Brain pericyte (primary cell): ENCODE results near the gene DUSP16.
"Not testable (repeated sequence)": the region's sequence is repeated elsewhere in the genome, so short reads cannot be mapped to it uniquely, and the experiment has no call there.

Experiments
- DNase-seq: peaks from one replicate; pipeline ENCODE4 v3.0.0-alpha.2; 2012; ENCODE audit warnings: low read depth, low spot score

The DUSP16 gene

DNA sequence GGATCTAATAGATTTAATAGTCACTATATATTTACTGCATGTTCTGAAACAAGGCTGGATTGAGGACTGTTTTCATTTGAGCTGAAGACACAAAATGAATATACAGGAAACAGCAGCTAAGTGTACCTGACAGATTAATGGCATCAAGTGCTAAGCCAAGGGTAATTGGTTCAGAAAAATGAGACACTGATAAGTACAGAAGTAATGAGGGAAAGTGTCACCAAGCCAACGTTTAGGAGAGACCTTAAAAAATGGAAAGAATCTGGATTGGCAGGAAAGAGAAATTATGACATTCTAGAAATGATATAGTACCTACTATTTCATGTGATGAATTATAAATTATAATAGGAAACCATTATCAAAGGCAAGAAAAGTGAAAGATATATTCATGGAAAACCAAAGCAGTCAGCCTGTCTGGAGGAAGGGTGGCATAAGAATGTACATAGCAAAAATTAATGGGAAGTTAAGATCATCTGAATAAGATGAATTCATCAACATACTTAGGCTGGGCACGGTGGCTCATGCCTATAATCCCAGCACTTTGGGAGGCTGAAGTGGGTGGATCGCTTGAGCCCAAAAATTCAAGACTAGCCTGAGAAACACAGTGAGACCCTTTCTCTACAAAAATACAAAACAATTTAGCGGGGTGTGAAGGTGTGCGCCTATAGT is 21.0 kb upstream of the DUSP16 start:
- DNase-seq = no peak

DNA sequence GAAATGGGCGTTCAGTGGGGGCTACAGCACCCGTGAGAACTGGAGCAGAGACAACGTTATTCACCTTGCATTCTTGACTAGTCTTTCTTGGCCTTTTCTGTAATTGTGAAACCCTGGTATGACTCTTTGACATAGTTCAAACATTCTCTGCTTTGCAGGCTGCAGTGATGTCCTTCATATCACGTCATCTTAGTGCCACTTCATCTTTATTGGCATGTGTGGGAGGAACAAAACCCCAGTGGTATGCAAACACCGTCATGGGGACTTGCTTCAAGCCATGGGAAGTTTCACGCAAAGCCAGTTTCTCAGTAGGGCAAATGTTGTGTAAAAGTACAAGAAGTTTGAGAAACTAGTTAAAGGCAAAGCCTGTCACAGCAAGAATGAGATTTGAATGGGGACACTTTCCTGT is 20.2 kb upstream of the DUSP16 start:
- no peak for DNase-seq

- no peak for DNase-seq
Observed at GRCh38 chr12:12582193-12582881, 19.7 kb upstream of the DUSP16 start.

DNA sequence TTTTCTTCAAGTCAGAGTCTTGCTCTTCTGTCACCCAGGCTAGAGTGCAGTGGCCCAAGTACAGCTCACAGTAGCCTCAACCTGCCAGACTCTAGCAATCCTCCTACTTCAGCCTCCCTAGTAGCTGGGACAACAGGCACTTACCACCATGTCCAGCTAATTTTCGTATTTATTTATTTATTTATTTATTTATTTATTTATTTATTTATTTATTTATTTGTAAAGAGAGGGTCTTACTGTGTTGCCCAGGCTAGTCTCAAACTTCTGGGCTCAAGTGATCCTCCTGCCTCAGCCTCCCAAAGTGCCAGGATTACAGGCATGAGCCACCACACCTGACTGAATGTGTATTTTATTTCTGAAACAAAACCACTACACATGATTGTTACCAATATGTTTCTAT is 18.1 kb upstream of the DUSP16 start:
- not testable (repeated sequence) for DNase-seq

GRCh38 chr12:12577786-12578185 is 15.1 kb upstream of the DUSP16 start:
- no peak for DNase-seq

- no peak for DNase-seq
Observed at GRCh38 chr12:12572659-12573058, 10.0 kb upstream of the DUSP16 start.

DNA sequence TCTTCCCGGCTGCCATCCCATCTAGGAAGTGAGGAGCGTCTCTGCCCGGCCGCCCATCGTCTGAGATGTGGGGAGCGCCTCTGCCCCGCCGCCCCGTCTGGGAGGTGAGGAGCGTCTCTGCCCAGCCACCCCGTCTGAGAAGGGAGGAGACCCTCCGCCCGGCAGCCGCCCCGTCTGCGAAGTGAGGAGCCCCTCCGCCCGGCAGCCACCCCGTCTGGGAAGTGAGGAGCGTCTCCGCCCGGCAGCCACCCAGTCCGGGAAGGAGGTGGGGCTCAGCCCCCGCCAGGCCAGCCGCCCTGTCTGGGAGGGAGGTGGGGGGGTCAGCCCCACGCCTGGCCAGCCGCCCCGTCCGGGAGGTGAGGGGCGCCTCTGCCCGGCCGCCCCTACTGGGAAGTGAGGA is 3.3 kb upstream of the DUSP16 start:
- not testable (repeated sequence) for DNase-seq

DNA sequence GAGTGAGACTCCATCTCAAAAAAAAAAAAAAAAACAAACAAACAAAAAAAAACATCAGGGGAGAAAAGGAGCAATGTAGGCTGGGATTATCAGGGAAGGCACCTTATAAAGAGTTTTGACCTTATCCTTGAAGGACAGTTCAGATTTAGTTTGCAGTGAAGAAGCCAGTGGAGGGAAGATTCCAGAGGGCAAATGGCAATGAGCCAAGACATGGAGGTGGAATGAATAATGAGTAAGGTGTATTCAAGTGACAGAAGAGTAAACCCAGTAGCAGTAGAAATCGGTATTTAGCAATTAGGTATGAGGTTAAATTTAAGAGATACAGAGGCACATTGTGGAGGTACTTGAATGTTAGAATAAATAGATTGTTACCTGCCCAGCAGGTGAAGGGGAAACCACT is 2.2 kb upstream of the DUSP16 start:
- DNase-seq = no peak

DNA sequence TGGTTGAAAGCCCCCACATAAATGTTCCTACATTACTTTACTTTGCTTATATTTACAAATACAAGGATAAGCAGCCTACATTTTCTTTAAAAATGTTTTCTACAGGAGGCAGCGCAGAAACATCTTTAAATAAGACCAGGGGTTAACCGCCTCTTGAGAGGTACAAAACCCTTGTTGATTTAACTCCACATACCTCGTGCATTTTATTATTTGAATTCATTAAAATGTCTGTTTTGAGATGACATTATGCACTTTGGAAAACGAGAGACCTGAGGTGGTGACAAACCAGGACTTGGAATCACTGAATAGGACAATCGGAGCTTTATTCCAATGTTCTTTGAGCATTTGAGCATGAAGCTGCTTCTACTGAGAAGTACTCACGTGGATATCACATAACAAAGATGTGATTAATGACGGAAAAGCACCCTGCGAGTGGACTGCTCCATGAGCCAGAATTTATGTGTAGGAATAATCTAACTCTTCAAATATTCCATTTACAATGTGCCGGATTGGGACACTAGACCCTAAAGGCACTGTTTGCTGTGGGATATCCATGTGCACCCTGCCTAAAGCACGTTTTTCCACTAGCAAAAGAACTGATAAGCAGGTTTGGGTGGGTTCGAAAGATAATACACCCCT is 746 bp upstream of the DUSP16 start:
- DNase-seq = no peak

DNA sequence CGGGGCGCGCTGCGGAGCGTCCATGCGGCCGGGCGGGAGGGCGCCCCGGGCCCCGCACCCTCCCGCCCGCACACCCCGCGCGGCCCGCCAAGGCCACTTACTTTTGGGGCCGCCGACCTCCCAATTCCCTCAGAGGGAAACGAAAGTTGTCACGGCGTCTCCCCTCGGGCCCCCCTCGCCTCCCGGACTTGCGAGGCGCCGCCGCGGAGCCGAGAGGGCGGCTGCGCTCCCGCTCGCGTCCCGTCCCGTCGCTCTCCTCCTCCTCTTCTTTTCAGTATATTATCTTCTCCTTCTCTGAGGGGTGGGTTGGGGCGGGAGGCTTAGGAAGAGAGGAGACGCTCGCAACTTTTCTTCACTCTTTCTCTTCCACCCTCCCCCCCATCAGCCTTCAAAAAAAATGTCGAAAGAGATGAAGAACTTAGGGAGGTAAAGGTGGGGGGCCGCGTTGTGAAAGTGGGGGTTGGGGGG is 613 bp downstream of the DUSP16 start:
- no peak for DNase-seq

GRCh38 chr12:12561371-12562015 is 1.2 kb downstream of the DUSP16 start:
- DNase-seq = no peak

- no peak for DNase-seq
Observed at GRCh38 chr12:12560587-12561370, 1.9 kb downstream of the DUSP16 start.

DNA sequence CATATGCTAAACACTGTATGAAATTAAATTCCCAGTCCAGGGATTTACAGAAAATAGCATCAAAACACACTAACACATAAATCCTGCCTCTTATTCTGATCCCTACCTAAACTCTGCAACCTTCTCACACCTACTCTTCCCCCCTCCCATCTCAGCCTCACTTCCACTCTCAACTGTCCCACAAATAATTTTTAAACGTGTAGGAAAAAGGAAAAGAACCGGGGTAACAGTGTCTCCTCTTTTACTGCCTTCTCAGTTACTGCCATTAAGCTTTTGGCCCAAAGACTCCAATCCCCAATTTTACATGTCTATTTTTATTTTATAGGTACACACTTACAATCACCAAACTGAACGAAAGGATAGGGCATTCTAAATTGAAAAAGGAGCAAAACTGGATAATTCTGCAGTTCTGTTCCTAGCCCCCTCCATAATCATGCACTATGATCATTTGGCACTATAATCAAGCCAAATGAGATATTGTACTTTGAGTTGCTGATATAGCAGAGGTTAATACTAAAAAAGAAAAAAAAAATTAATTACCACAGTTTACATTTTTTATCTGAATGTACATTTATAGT is 2.9 kb downstream of the DUSP16 start:
- DNase-seq = no peak

- no peak for DNase-seq
Observed at GRCh38 chr12:12558291-12558690, 4.4 kb downstream of the DUSP16 start.

DNA sequence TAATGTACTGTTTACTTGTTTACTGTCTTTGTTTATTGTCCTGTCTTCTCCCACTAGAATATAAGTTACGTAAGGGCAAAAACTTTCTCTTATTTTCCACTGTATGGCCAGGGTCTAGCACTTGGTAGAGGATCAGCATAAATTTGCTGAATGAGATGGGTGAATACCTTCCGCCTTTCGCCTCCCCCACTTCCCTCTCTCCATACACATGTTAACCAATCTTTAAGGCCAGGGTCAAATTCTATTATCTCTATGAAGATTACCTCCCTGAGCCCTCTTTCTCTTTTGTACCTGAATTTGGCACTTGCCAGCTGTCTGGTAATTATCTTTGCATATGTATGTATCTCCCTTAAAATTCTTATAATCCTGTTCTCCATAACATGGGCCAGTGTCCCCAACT is 4.9 kb downstream of the DUSP16 start:
- no peak for DNase-seq

- DNase-seq = no peak
Observed at GRCh38 chr12:12555656-12556055, 7.0 kb downstream of the DUSP16 start.

- DNase-seq = no peak
Observed at GRCh38 chr12:12553208-12553785, 9.4 kb downstream of the DUSP16 start.

- DNase-seq = no peak
Observed at GRCh38 chr12:12551115-12551514, 11.5 kb downstream of the DUSP16 start.

DNA sequence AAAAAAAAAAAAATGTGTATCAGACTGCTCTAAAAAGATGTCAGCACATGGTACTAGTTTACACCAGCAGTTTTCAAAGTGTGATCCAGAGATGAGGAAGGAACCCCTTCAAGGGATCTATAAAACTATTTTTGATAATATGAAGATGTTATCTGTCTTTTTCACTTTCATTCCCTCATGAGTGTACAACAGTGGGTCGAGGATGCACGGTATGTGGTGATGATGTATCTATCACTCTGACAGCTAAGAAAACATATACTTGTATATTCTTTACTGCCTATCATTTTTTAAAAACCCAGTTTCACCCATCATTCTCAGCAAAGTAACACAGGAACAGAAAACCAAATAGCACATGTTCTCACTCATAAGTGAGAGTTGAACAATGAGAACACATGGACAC is 12.4 kb downstream of the DUSP16 start:
- no peak for DNase-seq

DNA sequence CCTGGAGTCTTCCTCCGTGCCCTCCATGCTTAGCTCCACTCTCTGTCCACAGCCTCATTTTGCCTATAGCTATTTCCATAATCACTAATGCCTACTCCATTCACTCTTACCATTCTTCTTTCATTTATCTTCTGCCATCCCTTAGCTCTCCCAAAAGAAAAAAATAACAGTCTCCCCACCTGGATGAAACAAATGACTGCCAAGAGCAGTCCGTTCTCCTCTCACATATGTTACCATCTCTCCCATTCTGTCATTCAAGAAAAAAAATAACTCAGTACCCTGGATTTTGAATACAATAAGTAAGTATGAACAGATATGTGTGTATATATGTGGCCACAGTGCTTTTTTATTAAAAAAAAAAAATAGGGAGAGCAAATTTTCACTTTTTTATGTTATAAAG is 13.2 kb downstream of the DUSP16 start:
- DNase-seq = no peak

DNA sequence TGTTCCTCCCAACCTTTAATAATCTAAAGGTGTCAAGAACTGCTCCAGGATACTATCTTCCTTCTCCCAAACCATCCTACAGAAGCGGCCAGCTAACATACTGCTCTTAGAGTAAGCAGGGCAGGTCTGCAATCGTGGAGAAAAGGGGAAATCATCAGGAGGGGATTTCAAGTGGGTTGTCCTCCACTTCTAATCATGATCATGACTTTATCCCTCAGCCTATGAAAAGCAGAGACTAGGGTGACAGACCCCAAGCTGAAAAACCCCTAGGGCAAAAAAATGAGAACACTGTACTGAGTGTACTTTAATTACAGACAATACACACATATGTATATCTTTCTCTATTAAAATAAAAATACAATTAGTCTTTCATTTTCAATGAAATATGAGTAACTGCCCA is 13.9 kb downstream of the DUSP16 start:
- DNase-seq = no peak
